Urinary bladder (tissue), 4 donors: ENCODE data around the gene TMPRSS9. TPM values are rescaled to one million over a fixed set of nuclear protein-coding genes. Genes with fewer than 3 reads are reported as not detected.

ENCODE experiments used
- DNase-seq: peaks from one replicate; pipeline ENCODE4 v3.0.0-alpha.2; 2015; ENCODE audit errors: extremely low spot score
- H3K27ac ChIP-seq: one replicate; pipeline ENCODE4 v1.5.1; 2013; ENCODE audit warnings: low read depth, mild to moderate bottlenecking, moderate library complexity
- H3K36me3 ChIP-seq: one replicate; pipeline ENCODE4 v1.6.1; 2013; ENCODE audit warnings: mild to moderate bottlenecking, moderate library complexity; ENCODE audit not compliant: insufficient read depth
- H3K4me1 ChIP-seq: one replicate; pipeline ENCODE4 v1.6.1; 2013; ENCODE audit warnings: mild to moderate bottlenecking, moderate library complexity; ENCODE audit not compliant: insufficient read depth
- H3K4me3 ChIP-seq: one replicate; pipeline ENCODE4 v1.5.1; 2013; ENCODE audit warnings: low read depth, low read length
- WGBS: extraction: QIAGEN DNeasy Blood & Tissue Kit; methylation state at CpG from one replicate; pipeline ENCODE4 v1.1.7; 2013; 5-methylcytosine and 5-hydroxymethylcytosine counted together
- polyA plus RNA-seq: library from polyadenylated mRNA; stranded (reverse); fragments of 200-250 nt; gene quantifications from one replicate; pipeline ENCODE4 v1.2.3, GENCODE V29; 2013
- total RNA-seq: library from RNA; depleted of rRNA; stranded (reverse); fragments of >200 nt; gene quantifications from one replicate; pipeline ENCODE4 v1.2.3, GENCODE V29; 2014
- donor health status: healthy with polysubstance abuse.
- donor health status: healthy.

TMPRSS9 gene
- total and polyA plus RNA-seq, 2 donors: 0.06 to 0.11 TPM

DNA sequence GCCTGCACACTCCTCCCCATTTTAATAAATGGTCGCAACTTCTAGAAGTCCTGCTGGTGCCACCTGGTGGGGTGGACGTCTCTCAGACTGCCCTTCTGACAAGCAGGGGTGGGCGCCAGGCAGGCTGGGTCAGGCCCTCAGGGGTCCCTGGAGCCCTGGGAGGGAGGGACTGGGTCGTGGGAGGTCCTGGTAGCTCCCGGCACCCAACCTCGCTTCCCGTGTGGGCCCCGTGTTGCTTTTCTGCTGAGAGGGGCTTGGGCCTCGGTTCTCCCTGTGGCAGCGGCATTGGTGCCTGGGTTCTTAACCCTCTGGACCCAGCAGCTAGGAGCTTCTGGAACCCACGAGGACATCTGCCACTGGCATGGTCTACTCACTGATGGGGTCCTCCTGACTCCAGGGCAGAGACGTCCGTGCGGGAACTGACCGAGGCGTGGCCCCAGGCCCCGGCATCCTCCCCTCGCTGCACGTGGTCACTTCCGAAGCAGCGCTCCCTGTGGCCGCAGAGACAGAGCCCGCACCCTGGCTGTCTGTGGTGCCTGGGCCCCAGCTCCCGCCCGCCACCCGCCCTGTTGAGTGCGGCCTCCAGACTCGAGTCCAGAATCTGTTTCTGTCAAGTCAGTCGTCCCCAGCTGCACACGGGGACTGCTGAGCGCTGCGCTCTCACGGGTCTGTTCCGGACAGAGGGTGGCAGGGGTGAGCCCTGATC is 6.0 kb upstream of the TMPRSS9 start:
- H3K27ac ChIP-seq: no peak overlapping the region
- H3K4me3 ChIP-seq: no peak overlapping the region
- peaks cover 2% of the 10 kb centered on the region for H3K36me3 ChIP-seq
- 91% methylated on average over 34 of the region's 34 CpGs for WGBS
- DNase-seq: no peak
- H3K4me1 ChIP-seq: no peaks in the 10 kb centered on the region

GRCh38 chr19:2354670-2355069 is 5.4 kb upstream of the TMPRSS9 start:
- peaks cover 2% of the 10 kb centered on the region for H3K36me3 ChIP-seq
- no peak overlapping the region for H3K27ac ChIP-seq
- WGBS: 89% methylated on average over 17 of the region's 17 CpGs

GRCh38 chr19:2355168-2356035 is 4.7 kb upstream of the TMPRSS9 start:
- H3K36me3 ChIP-seq: peaks cover 2% of the 10 kb centered on the region
- H3K27ac ChIP-seq: no peak overlapping the region
- DNase-seq: no peak
- WGBS: 87% methylated on average over 24 of the region's 24 CpGs
- no peak overlapping the region for H3K4me3 ChIP-seq
- no peaks in the 10 kb centered on the region for H3K4me1 ChIP-seq

More at GRCh38 chr19:2354670-2355069, 5.4 kb upstream of the TMPRSS9 start:
- H3K4me3 ChIP-seq: no peak overlapping the region
- no peak for DNase-seq
- no peaks in the 10 kb centered on the region for H3K4me1 ChIP-seq

GRCh38 chr19:2356036-2356646 is 3.9 kb upstream of the TMPRSS9 start:
- WGBS: 79% methylated on average over 21 of the region's 21 CpGs
- no peaks in the 10 kb centered on the region for H3K4me1 ChIP-seq
- no peak for DNase-seq

DNA sequence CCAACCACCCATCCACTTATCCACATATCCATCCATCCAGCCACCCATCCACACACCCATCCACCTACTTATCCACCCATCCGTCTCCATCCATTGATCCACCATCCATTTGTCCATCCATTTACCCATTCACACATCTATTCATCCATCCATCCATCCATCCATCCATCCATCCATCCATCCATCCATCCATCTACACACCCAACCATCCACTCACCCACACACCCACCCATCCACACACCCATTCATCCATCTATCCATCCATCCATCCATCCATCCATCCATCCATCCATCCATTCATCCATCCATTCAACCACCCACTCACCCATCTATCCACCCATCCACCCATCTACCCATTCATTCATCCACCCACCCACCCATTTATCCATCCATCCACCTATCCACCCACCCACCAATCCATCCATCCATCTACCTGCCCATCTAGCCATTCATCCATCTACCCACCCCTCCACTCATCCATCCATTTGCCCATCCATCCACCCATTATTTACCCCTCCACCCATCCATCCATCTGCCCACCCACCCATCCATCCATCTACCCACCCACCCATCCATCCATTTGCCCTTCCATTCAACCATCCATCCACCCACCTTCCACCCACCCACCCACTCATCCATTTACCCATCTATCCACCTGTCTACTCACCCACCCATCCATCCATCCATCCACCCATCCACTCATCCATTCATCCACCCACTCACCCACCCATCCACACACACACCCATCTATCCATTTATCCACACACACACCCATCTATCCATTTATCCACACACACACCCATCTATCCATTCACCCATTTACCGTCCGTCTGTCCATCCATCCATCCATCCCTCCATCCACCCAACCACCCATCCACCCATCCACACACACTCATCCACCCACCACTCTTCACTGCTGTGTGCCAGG is 2.5 kb upstream of the TMPRSS9 start:
- H3K4me3 ChIP-seq: no peak overlapping the region
- no peak overlapping the region for H3K27ac ChIP-seq
- no peaks in the 10 kb centered on the region for H3K4me1 ChIP-seq
- DNase-seq: no peak
- peaks cover 2% of the 10 kb centered on the region for H3K36me3 ChIP-seq
- 91% methylated on average over 3 of the region's 3 CpGs for WGBS

More at GRCh38 chr19:2356036-2356646, 3.9 kb upstream of the TMPRSS9 start:
- H3K27ac ChIP-seq: no peak overlapping the region
- peaks cover 2% of the 10 kb centered on the region for H3K36me3 ChIP-seq
- no peak overlapping the region for H3K4me3 ChIP-seq

- Histone ChIP-seq H3K4me1 (no peaks in the 10 kb centered on the region), H3K27ac (no peak overlapping the region), H3K4me3 (no peak overlapping the region), H3K36me3 (no peaks in the 10 kb centered on the region)
- no peak for DNase-seq
- WGBS: 73% methylated on average over 28 of the region's 28 CpGs
Observed at GRCh38 chr19:2358548-2359173, 1.4 kb upstream of the TMPRSS9 start.

- Histone ChIP-seq H3K4me3 (no peak overlapping the region), H3K4me1 (no peaks in the 10 kb centered on the region), H3K27ac (no peak overlapping the region), H3K36me3 (no peaks in the 10 kb centered on the region)
- no peak for DNase-seq
- 65% methylated on average over 11 of the region's 11 CpGs for WGBS
Observed at GRCh38 chr19:2360833-2361232, 768 bp downstream of the TMPRSS9 start.

GRCh38 chr19:2361246-2362045 is 1.4 kb downstream of the TMPRSS9 start:
- Histone ChIP-seq H3K4me3 (no peak overlapping the region), H3K36me3 (no peaks in the 10 kb centered on the region), H3K27ac (no peak overlapping the region), H3K4me1 (no peaks in the 10 kb centered on the region)
- no peak for DNase-seq
- WGBS: 28% methylated on average over 24 of the region's 24 CpGs

DNA sequence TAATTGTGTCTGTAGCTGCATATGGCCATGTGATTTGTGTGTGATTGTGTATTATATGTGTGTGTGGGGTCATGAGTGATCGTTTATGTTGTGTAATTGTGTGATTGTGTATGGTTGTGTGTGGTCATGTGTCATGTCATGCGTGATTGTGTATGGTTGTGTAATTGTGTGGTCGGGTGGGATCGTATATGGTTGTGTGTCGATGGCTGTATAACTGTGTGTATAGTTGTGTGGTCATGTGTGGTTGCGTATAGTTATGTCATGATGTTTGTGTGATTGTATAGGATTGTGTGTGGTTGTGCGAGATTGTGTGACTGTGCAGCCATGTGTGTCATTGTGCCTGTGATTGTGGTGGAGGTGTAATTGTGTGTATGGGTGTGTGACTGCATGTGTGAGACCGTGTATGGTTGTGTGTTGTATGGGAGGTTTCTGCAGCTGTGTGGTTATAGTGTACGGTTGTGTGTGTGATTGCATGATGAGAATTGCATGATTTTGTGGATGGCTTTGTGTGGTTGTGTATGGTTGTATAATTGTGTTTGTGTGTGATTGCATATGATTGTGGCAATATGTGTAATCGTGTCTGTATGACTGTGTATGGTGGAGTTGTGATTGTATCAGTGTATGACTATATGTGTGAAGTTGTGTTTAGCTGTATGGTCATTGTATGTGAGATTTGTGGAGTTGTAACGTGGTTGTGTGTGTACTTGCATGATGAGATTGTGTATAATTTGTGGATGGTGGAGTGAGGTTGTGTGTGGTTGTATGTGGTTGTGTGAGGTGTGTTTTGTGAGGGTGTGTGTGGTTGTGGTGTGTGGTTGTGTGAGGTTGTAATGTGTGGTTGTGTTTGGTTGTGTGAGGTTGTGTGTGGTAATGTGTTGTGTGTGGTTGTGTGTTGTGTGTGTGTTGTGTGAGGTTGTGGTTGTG is 2.2 kb downstream of the TMPRSS9 start:
- no peaks in the 10 kb centered on the region for H3K4me1 ChIP-seq
- H3K27ac ChIP-seq: no peak overlapping the region
- WGBS: 92% methylated on average over 11 of the region's 11 CpGs
- H3K36me3 ChIP-seq: no peaks in the 10 kb centered on the region
- no peak overlapping the region for H3K4me3 ChIP-seq
- no peak for DNase-seq

- DNase-seq: no peak
- WGBS: 74% methylated on average over 15 of the region's 15 CpGs
- H3K4me1 ChIP-seq: no peaks in the 10 kb centered on the region
- H3K36me3 ChIP-seq: no peaks in the 10 kb centered on the region
- H3K4me3 ChIP-seq: no peak overlapping the region
- no peak overlapping the region for H3K27ac ChIP-seq
Observed at GRCh38 chr19:2362970-2363300, 2.9 kb downstream of the TMPRSS9 start.

DNA sequence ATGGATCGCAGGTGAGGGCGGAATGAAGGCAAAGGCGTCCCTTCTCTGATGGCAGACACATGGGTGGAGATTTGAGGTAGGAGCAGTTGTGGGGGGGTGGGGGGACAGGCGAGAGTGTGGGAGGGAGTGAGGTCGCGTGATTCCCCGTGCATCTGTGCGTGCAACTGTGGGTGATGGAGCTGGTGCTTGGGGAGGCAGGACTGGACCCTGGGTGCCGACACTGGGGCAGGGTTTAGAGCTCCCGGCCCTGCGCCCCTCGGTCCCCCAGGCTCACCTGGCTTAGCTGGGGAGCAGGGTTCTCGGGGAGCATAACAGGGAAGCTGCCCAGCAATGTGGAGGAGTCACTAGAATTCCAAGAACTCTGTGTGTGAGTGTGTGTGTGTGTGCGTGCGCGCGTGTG is 3.4 kb downstream of the TMPRSS9 start:
- no peaks in the 10 kb centered on the region for H3K36me3 ChIP-seq
- DNase-seq: no peak
- WGBS: 73% methylated on average over 17 of the region's 17 CpGs
- H3K27ac ChIP-seq: no peak overlapping the region
- no peaks in the 10 kb centered on the region for H3K4me1 ChIP-seq
- H3K4me3 ChIP-seq: no peak overlapping the region
